GM19043 (cell line): ENCODE measurements around the gene PRR13.

Experiments
- ATAC-seq: cut with Tn5 transposase; IDR thresholded peaks from one replicate; pipeline ENCODE4 v1.9.1; 2021; ENCODE audit warnings: low read depth; ENCODE audit not compliant: unreplicated experiment

PRR13 gene

GRCh38 chr12:53492188-53492587 lies 50.7 kb downstream of the PRR13 start:
- no peak for ATAC-seq

DNA sequence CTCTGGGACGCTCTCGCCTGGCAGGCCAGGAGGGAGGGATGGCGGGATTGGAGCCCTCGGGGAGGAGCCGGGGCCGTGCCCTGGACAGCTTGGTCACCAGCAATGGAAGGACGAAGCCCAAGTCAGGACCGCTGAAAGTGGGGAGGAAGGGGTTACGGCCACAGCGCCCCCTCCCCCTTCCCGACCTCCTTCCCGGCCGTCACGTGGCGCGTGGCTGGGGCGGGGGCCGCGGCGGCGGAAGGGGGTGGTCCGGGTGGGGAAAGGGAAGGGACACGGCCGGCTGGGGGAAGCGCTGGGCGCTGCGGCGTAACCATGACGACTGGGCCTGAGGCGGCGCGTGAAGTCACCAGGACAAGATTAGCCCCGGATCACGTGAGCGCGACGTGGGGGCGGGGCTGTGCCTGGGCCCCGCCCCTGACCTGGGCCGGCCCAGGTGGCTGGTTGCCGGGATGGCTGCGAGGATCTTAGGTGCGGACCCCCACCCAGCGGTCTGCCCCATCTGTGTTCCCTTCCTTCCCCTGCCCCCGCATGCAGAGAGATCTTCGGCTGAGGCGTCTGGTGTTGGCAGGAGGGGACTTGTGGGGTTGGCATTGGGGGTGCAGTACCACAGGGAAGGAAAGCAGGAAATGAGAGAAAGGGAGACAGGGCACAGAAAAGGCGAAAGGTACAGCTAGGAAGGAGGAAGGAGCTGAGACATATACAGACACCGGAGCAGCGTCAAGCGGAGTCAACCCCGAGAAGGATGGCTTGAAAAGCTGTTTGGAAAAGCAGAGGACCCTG lies 51.5 kb downstream of the PRR13 start:
- peak; percentile 96 for ATAC-seq

DNA sequence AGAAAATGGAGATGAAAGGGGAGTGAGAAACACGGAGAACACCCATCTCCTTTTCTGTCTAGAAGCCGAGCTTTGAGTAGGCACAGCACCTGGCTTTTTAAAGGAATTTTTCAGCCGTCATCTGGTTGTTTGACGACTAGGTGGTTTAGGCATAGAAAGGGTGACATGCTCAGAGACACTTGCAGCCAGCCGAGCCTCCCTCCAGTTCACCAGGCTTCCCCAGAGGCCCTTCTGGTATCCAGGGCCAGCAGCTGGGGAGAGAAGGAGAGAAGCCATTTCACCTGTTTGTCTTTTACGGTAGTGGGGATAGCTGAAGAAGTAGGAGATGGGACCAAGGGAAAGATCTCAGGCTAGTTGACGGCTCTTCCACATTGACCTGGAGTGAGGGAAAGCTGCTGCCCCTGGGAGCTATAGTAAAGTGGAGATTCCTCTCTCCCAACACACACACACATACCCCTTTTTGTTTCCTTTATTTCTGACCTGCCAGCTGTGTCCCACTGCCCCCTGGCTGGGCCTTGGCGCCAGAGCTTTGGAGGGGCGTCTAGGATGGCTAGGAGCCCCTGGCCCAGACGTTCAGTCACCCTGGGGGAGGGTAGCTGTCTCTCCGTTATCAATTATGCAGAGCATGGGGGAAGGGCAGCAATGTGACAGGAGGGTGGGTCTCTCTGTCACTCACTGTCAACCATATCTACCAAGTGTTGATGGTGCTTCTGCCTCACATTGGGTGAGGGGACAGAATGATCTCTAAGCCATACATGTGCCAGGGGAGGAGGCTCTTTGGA lies 52.3 kb downstream of the PRR13 start:
- ATAC-seq, result no peak
